Activated CD8-positive, alpha-beta memory T cell treated with anti-CD3 and anti-CD28 coated beads for 48 hours (primary cell): ENCODE data around the gene VENTX.

Experiments
- DNase-seq, 3 experiments: peaks; one replicate each; pipeline ENCODE4 v3.0.0-alpha.2; 2020; ENCODE audit warnings: low read depth in 2 of 3, low spot score in 2 of 3

The VENTX gene, protein sequence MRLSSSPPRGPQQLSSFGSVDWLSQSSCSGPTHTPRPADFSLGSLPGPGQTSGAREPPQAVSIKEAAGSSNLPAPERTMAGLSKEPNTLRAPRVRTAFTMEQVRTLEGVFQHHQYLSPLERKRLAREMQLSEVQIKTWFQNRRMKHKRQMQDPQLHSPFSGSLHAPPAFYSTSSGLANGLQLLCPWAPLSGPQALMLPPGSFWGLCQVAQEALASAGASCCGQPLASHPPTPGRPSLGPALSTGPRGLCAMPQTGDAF

DNA sequence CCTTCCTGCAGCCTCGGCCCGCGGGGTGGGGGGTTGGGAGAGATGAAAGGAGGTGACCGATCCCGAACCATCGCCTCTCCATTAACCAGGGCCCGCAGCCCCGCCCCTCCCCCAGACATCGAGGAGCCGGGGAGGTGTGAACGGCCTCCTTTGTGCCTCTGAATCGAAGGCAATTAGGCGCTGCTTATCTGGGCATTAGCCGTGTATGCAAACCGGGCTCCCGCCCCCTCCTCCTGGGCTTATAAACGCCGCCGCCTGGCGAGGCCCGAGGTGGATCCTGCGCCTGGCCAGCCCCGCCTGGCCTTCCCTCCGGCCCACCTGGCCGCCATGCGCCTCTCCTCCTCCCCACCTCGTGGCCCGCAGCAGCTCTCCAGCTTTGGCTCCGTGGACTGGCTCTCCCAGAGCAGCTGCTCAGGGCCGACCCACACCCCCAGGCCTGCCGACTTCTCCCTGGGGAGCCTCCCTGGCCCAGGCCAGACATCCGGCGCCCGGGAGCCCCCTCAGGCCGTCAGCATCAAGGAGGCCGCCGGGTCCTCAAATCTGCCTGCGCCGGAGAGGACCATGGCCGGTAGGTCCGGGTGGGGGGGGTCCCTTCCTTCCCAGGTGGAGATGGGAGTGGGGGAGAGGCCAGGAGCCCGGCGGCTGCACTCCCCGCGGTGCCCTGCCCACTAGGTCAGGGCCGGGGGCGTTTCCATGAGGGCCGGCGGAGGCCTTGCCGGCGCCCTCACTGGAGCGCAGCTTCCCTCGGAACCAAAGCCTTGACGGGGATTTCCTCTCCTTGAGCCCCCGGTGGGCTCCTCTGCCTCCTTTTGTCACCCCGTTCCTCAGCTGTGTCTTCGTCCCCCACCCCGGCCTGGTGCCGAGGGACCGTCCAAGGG is at the start of gene VENTX:
TSS of gene VENTX (plus strand) at position 268 of the 878 bp plus-strand sequence. CDS start at position 328, 60 bp downstream.
- no peak for DNase-seq

DNA sequence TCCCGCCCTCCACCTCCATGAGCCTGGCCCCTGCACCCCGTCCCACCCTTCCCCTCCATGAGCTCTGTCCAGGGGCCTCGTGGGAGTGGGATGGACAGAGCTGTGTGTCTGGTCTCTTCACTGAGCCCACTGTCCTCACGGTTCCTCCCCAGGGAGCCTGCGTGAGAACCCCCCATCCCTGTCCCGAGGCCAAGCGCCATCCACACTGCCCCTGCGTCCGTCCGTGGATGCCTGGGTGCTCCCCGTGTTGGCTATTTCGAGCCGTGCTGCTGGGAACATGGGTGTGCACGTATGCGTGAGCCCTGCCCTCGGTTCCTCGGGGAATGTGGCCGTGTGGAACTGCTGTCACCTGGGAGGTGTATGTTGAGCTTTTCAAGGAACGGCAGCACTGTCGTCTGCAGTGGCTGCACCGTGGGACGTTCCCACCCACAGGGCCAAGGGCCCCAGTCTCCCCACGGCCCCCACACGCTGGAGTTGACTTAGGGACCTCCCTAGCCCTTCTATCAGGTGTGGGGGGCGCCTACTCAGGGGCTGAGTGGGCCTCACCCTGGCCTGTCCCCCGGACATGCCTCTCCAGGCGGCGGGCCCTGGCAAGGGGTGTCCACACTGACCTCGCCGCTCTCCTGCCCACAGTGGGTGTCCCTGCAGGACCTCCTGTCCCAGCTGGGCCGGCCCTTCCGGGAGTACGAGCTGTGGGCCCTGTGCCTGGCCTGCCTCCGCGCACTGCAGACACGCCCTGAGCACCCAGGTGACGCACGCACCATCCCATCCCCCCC is 49.6 kb upstream of the VENTX start:
- DNase-seq, result no peak

DNA sequence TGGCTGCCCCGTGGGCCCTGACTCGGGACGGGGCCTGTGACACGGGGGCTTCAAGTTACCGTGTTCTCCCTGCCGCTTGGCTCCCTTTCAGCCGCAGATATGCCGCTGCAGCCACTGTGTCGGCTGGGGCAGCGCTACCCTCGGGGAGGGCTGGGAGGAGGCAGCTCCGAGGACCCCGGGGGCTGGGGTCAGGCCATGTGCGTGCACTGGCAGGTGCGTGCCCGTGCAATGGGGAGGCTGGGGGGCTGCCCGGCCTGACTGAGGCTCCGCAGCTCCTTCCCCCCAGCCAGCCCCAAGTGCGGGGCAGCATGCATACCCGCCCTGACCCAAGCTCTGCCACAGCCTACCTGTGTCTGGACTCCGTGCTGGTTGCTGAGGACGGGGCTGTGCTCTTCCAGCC is 48.4 kb upstream of the VENTX start:
- DNase-seq, result no peak

DNA sequence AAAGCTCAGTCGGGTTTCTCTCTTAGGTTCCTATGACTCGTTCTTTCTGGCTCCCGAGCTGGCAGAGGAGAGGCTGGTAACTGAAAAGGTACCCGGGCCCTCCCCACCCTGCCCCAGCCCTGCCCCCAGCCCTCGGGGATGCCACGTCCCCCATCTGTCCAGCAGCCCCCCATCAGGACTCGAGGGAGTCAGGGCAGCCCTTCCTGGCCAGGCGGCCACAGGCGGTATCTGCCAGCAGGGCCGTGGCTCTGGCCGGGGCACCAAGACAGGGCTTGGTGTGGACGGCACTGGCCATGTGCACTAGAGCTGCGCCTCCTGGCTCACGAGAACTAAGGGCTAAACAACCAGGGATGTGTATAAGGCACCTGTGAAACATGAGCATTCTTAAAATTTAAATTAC is 47.9 kb upstream of the VENTX start:
- no peak for DNase-seq

DNA sequence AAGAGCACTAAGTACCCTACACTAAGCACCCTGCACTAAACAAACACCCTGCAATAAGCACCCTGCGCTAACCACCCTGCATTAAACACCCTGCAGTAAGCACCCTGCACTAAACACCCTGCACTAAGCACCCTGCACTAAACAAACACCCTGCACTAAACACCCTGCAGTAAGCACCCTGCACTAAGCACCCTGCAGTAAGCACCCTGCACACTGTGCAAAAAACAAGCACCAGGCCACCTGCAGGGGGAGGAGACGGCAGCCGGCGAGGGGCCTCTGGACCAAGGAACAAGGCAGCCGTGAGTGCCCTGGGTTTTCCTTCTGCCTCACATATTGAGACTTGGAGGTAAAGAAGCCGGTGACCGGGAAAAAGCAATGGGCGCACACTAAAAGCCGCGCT is 47.4 kb upstream of the VENTX start:
- DNase-seq, result no peak

DNA sequence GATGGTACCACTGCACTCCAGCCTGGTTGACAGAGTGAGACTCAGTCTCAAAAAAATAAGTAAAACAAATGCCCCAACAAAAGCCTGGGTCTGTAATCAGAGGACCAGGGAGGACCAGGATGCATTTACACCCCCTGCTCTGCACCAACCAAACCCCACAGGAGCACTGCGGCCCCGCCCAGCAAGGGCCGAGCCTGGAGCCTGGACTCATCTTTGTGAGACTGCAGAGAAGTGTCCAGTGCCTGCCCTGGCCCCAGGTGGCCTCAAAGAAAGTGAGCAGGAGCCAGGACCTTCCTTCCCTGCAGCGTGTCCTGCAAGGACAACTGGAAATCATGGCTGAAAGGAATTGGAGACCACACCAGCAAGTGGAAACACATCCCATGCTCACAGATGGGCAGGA is 46.0 kb upstream of the VENTX start:
- DNase-seq, result no peak

DNA sequence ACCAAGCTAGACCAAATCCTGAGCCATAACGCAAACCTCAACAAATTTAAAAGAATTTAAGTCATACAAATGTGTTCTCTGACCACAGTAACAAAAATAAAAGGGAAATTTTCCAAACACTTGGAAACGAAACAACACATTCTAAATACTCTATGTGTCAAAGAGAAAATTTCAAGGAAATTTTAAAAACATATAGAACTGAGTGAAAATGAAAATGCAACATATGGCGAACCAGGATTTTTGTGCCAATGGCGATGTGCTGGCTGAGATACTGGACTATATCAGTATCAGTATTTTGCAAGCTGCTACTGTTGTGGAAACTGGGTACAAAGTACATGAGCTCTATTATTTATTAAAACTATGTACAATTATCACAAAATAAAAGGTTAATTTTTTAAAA is 43.5 kb upstream of the VENTX start:
- no peak for DNase-seq

DNA sequence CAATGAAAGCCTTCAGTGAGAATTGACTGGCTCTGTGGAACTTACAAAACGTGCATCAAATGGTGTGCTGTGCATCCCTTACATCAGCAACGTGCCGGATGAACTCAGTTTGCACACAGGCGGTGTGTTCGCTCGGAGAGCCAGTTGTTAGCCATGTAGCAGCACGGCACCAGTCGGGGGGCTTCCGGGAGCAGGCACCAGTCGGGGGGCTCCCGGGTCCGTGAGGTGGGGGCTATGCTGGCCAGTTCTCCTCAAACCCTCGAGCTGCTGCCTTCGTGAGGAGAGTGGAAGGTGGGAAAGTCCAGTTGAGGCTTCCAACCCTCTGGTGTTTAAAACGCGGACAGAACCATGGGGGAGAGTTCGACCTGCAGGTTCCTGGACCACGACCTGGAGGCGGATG is 42.6 kb upstream of the VENTX start:
- no peak for DNase-seq

DNA sequence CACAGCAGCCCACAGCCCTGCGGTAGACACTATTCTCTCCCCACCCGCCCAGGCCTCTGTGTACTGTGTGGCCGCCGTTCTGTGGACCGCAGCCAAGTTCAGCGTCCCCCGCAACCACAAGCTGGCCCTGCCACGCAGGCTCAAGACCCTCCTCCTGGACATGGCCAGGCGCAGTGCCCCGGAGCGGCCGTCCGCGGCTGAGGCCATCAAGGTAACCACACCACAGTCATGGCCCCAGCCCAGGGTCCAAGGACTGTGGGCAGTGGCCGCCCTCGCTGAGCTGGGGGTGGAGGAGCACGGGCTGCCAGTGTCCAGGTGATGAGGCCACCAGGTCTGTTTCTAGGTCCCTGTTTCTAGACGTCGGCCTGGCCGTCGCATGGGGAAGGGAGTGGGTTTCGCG is 42.0 kb upstream of the VENTX start:
- DNase-seq, result no peak

DNA sequence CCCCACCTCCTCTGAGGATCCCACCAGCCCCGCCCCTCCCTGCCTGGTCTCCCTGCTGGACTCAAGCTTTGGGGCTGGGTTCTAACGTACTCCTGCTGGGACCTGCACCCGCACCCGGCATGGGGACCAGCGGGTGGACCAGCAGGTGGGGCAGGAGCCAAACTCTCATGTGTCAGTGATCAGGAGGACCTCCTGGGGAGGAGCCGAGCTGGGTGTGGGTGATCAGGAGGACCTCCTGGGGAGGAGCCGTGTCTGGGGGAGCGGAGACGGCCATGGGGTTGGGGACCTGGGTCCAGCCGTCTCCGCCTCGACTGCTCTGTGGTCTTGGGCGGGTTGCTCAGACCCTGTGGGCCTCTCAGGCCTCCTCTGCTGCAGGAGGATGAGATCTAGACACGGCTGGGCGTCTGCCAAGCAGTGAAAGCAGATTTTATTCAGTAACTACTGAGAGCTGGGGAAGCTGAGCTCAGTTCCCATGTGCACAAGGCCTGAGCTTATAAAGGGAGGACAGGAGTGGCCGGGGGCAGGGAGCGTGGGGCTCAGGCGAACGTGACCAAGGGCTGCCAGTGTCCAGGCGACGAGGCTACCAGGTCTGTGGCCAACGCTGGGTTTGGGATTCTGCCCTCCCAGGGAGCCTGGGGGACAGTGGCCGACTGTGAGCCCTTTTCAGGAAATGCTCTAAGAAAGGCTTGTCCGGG is 41.3 kb upstream of the VENTX start:
- DNase-seq, result no peak

DNA sequence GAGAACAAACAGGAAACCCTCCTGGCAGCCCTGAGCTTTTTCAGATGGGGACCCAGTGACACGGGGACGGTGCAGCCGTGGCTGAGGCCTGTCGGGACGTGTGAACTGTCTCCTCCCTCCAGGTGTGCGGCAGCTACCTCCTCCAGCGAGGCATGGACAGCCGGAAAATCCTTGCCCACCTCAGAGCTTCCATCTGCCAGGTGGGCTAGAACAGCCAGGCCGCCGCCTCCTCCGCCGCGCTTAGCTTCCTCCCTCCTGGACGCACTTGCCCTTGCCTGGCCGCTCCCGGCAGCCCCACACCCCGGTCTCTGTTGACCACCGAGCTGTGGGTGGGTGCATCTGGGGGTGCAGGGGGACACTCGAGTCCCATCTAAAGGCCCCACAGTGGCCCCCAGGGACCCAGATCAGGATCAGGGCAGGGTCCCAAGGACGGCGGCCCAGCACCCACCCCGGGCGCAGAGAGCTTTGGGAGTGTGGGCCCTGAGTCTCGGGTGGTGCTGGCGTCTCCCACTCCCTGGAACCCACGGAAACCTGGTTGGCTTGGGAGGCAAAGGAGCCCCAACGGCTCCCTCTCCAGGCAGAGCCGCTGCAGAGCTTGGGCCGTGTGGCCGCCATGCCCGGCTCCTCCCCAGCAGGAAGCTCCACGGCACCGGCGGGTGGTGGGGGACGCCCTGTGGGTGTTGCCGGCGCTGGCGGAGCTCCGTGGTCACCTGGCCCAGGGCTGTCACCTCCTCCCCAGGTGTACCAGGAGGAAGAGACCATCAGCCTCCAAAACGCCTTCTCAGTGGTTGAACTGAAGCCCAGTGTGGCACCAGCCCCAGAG is 40.5 kb upstream of the VENTX start:
- no peak for DNase-seq

DNA sequence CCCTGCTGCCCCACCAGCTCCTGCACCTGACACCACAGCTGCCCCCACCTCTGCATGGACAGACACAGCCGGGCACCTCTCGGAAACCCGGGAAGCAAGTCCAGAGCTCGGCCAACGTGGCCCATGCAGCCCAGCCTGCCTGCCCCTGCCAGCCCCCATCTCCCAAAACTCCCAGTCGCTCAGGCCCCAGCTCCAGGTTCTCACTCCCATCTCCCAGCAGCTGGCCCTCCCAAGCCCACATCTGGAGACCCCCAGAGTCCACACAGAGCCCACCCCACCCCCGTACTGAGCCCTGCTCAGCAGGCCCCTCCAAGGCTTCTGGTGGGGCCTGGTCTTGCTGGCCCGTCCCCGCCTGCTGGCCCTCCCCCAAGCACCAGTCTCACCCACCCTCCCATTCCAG is 39.9 kb upstream of the VENTX start:
- DNase-seq, result no peak

DNA sequence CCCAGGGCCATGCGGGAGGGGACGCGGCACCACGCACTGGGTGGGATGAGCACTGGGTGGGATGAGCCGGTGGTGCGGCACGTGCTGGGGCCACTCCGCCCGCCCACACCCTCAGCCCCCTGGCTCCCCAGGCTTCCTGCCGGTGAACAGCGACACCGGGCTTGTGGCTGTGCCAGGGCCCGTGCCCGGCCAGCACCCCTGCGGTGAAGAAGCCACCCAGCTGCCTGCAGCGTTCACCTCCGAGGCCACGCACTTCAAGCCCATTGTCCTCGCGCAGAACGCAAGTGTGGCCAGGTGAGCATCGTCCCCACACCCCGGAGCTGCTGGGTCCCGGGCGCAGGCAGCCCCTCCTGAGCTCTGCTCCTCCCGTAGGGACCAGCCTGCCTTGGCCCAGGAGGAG is 39.4 kb upstream of the VENTX start:
- DNase-seq, result no peak

DNA sequence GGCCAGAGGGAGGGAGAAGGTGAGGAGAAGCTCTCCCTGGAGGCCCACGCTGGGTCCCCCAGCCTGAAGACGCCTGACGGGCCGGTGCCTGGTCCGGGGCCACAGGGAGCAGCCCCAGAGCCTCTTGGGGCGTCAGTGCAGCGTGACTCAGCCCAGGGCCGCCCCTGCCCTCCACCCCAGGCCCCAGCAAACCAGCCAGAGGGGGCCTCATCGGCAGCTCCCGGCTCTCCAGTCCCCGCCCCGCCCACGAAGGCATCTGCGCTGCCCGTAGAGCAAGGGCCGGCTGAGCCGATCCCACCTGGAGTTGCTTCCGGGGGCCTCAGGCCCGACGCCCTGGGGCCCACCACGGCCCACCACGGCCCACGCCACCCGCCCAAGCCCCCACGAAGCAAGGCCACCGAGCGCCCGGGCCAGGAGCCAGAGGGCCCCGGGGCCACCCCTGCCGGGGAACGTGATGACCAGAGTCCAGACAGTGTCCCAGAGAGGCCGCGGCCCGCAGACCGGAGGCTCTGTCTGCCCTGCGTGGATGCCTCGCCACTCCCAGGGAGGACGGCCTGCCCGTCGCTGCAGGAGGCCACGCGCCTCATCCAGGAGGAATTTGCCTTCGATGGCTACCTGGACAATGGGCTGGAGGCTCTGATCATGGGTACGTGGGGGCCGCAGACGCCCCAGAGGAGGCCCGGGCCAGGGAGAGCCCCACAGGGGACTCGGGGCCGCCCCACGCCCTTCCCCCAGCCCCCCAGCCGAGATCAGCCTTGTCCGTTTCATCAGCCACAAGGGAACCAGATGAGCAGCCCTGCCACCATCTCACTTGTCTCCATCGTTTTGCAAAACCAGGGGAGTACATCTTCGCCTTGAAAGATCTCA is 38.8 kb upstream of the VENTX start:
- no peak for DNase-seq

DNA sequence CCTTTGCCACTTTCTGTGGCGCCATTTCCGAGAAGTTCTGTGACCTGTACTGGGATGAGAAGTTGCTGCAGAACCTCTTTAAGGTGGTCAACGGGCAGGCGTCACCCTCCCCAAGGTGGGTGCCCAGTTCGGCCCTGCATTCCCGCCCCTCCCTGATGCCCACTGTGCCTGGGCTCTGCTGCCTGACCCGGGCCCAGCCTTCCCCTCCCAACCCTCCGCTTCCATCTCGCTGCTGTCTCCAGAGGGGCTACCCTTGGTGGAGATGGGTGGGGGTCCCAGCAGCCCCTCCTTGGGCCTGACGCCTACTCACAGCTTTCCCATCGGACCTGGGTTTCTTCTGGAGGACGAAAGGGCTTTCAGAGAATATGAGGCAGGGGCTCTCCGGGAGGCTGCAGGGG is 38.2 kb upstream of the VENTX start:
- DNase-seq, result no peak

DNA sequence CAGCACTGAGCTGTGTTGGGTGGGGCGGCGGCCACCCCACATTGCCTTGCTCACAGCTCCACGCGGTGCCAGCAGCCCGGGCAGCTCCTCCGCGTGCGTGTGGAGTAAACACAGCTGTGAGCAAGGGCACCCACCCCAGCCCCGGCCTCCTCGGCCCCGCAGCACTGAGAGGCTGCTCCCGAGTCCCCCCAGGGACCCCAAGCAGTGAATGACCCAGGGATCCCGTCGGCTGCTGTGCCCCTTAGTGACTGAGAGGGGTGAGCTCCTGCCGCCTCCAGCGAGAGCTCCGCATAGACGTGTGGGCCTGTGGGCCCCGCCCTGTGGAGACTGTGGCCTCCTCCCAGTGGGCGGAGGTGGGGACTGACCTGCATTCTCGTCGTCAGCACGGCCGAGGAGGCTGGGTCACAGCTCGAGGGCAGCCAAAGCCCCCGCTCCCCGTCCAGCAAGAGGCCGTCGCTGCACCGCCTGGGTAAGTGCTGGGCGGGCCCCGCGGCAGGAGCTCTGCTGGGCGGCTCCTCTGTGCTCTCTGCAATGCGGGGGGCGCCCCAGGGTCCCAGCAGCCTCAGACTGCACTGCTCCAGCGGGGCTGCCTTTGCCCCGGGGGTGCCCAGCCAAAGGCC is 37.6 kb upstream of the VENTX start:
- DNase-seq, result no peak

DNA sequence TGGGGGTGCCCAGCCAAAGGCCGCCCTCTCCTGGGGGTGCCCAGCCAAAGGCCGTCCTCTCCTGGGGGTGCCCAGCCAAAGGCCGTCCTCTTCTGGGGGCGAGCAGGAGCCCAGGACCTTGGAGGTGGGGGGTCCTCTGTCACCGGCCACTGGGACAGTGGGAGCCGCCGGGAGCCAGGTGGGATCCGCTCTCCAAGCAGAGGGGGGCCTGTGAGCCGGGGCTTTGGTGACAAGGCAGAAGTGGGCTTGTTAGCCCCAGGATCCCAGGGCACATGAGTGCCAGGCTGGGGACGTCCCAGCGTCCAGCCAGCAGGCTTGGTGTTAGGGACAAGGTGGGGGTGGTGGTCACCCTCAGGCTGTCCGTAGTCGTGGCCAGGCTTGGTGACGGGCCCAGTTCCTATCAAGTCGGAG is 37.0 kb upstream of the VENTX start:
- DNase-seq, result no peak

DNA sequence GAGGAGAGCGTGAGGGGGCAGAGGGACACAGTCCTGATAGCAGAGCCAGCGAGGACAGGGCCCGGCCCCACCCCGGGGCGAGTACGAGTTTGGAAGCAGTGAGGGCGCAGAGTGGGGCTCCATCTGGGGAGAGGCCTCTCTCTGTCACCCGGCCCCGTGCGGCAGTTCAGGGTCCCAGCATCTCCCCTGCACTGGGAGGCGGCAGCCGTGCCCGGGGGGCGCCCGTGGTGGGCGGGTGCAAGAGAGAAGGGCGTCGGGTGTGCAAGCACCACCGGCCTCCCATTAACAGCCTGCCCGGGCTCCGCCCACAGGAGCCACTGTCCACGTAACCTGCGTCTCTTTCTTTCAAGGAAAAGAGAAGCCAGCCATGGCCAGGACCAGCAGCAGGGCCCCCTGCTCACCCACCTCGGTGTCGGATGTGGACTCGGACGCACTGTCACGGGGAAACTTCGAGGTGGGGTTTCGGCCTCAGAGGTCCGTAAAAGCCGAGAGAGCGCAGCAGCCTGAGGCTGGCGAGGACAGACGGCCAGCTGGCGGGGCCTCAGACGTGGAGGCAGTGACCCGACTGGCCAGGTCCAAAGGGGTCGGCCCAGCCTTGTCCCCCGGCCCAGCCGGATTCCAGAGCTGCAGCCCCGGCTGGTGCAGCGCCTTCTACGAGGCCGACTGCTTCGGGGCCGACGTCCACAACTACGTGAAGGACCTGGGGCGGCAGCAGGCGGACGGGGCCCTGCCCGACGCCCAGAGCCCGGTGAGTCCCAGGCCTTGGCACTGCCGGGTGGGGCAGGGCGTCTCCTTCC is 36.3 kb upstream of the VENTX start:
- no peak for DNase-seq
